HepG2 (cell line): ENCODE data around the gene TTC19. TPM values are rescaled to one million over a fixed set of nuclear protein-coding genes. Genes with fewer than 3 reads are reported as not detected.

Source experiments
- ATAC-seq: fragments of 200-7000 bp; cut with Tn5 transposase; 3 replicates; pipeline ENCODE4 v1.9.1; 2020; ENCODE audit warnings: mild to moderate bottlenecking, moderate library complexity
- BruUV-seq: library from RNA; stranded (reverse); fragments of 400-500 nt; replicated peaks from 2 replicates; lab custom pipeline; 2021; lab: Mats Ljungman, UMichigan
- CTCF ChIA-PET: fragments of 300-600 bp; formaldehyde crosslinking; extraction: SDS; loops from one replicate; lab custom pipeline; 2021; ENCODE audit warnings: low total read pairs, inconsistent platforms, low intra/inter-chr PET ratio; lab: Yijun Ruan, JAX
- POLR2A ChIA-PET: fragments of 350-600 bp; sonication (Branson Sonifier 250); formaldehyde crosslinking; loops from one replicate; lab custom pipeline; 2020; ENCODE audit warnings: antibody characterized with exemption, inconsistent platforms; lab: Yijun Ruan, JAX
- DNase-seq: peaks from one replicate; pipeline ENCODE4 v3.0.0-alpha.2; 2015; ENCODE audit warnings: low spot score
- FAIRE-seq: peaks from 3 replicates; lab custom pipeline; 2011; peaks lifted over from hg19 to GRCh38; lab: Jason Lieb, UNC
- H2AFZ ChIP-seq: one replicate; pipeline ENCODE4 v1.6.1; 2011; ENCODE audit warnings: low read length, inconsistent platforms
- H3K27ac ChIP-seq: fragments of 300-600 bp; 3 replicates; pipeline ENCODE4 v1.8.0; 2011; ENCODE audit warnings: mixed run types, mild to moderate bottlenecking, mixed read lengths, low read length, inconsistent platforms; ENCODE audit not compliant: insufficient read depth; ENCODE audit errors: extremely low read length
- H3K27me3 ChIP-seq, 2 experiments: fragments of 200-600 bp in 1 of 2; 2 replicates in 1 of 2; 3 replicates in 1 of 2; pipeline versions ENCODE4 v1.6.0 to v1.8.0; 2011; ENCODE audit warnings: low read length in 2 of 2, mild to moderate bottlenecking in 2 of 2, moderate library complexity in 2 of 2, inconsistent platforms in 1 of 2; ENCODE audit not compliant: insufficient read depth in 2 of 2, control insufficient read depth in 1 of 2
- H3K36me3 ChIP-seq, 2 experiments: fragments of 200-600 bp in 1 of 2; replicated peaks in 1 of 2; 2 replicates in 1 of 2; 3 replicates in 1 of 2; pipeline versions ENCODE4 v1.5.1 to v1.8.0; 2011; ENCODE audit warnings: low read length in 2 of 2, inconsistent platforms in 1 of 2; ENCODE audit not compliant: insufficient read depth in 2 of 2, control insufficient read depth in 1 of 2
- H3K4me1 ChIP-seq: 2 replicates; pipeline ENCODE4 v1.5.1; 2012; ENCODE audit warnings: low read length, inconsistent platforms; ENCODE audit not compliant: insufficient read depth
- H3K4me2 ChIP-seq: 2 replicates; pipeline ENCODE4 v1.6.0; 2011; ENCODE audit warnings: low read depth, low read length, inconsistent platforms
- H3K4me3 ChIP-seq, 3 experiments: fragments of 200-600 bp in 1 of 3; sonication (generic), shearing (Covaris generic) in 1 of 3; replicated peaks in 1 of 3; 2 replicates each; pipeline ENCODE4 v1.5.1; 2011 to 2016; ENCODE audit warnings: low read length in 3 of 3, inconsistent platforms in 2 of 3, low read depth in 2 of 3, mild to moderate bottlenecking in 2 of 3, control low read depth in 1 of 3, mixed read lengths in 1 of 3; ENCODE audit not compliant: insufficient read depth in 1 of 3
- H3K79me2 ChIP-seq: one replicate; pipeline ENCODE4 v1.6.1; 2011; ENCODE audit warnings: low read length, inconsistent platforms; ENCODE audit not compliant: insufficient read depth
- H3K9ac ChIP-seq: 2 replicates; pipeline ENCODE4 v1.6.0; 2011; ENCODE audit warnings: mild to moderate bottlenecking, low read depth, low read length, inconsistent platforms; ENCODE audit not compliant: insufficient read depth
- H3K9me3 ChIP-seq: 2 replicates; pipeline ENCODE4 v1.5.1; 2012; ENCODE audit warnings: mild to moderate bottlenecking, low read length
- H4K20me1 ChIP-seq: 2 replicates; pipeline ENCODE4 v1.6.0; 2011; ENCODE audit warnings: inconsistent platforms, mild to moderate bottlenecking, low read length, moderate library complexity; ENCODE audit not compliant: insufficient read depth
- FOSL2 ChIP-seq: sonication (generic); formaldehyde crosslinking; IDR thresholded peaks from 2 replicates; pipeline ENCODE4 v1.4.0; 2020; ENCODE audit warnings: missing genetic modification reagents
- POLR2AphosphoS5 ChIP-seq: IDR thresholded peaks from 2 replicates; pipeline ENCODE4 v1.6.1; 2012; ENCODE audit warnings: low read depth, low read length
- PRDM10 ChIP-seq: sonication (generic); formaldehyde crosslinking; IDR thresholded peaks from 2 replicates; pipeline ENCODE4 v1.4.0; 2020; ENCODE audit warnings: low read depth, missing genetic modification reagents
- SNAPC4 ChIP-seq: sonication (generic); formaldehyde crosslinking; IDR thresholded peaks from 2 replicates; pipeline ENCODE4 v1.4.0; 2020; ENCODE audit warnings: mild to moderate bottlenecking, missing genetic modification reagents
- WGBS: methylation state at CpG from one replicate; pipeline ENCODE4 v1.1.6; 2017; ENCODE audit warnings: low lambda C conversion rate; 5-methylcytosine and 5-hydroxymethylcytosine counted together
- in situ Hi-C: cut with HindIII; loops from 2 replicates; pipeline ENCODE4 v1.10.0; 2017; ENCODE audit warnings: low pct_unique_long_range_greater_than_20kb; ENCODE audit not compliant: extremely low pct_ligation_motif_present
- intact Hi-C: fragments of 100-400 bp; cut with micrococcal nuclease; formaldehyde crosslinking; loops from one replicate; pipeline ENCODE4 v1.10.0; 2022; ENCODE audit not compliant: unreplicated experiment
- polyA plus RNA-seq, 8 experiments: library from polyadenylated mRNA; depleted of rRNA in 3 of 8; stranded (reverse) in 7 of 8; unstranded in 1 of 8; fragments of >200 nt; fragmentation: Illumina TruSeq in 4 of 8; extraction: Trizol in 4 of 8; gene quantifications; 2 replicates each; pipeline versions ENCODE4 v1.2.1 to v1.2.3, GENCODE V29; 2011 to 2016; ENCODE audit warnings: low read depth in 4 of 8, missing spikeins in 1 of 8, mixed read lengths in 1 of 8; ENCODE audit not compliant: insufficient read depth in 1 of 8
- total RNA-seq, 5 experiments: library from RNA; depleted of rRNA; stranded (reverse); fragments of >200 nt; fragmentation: Illumina TruSeq; extraction: Trizol; gene quantifications; 2 replicates each; pipeline ENCODE4 v1.2.3, GENCODE V29; 2016; ENCODE audit warnings: low read depth in 1 of 5

The TTC19 gene
- total and polyA plus RNA-seq, 2 of the 13 experiments (the other 11 are each of a cell fraction or from before 2014, with no cell fraction given): 4.4 to 24.3 TPM

DNA sequence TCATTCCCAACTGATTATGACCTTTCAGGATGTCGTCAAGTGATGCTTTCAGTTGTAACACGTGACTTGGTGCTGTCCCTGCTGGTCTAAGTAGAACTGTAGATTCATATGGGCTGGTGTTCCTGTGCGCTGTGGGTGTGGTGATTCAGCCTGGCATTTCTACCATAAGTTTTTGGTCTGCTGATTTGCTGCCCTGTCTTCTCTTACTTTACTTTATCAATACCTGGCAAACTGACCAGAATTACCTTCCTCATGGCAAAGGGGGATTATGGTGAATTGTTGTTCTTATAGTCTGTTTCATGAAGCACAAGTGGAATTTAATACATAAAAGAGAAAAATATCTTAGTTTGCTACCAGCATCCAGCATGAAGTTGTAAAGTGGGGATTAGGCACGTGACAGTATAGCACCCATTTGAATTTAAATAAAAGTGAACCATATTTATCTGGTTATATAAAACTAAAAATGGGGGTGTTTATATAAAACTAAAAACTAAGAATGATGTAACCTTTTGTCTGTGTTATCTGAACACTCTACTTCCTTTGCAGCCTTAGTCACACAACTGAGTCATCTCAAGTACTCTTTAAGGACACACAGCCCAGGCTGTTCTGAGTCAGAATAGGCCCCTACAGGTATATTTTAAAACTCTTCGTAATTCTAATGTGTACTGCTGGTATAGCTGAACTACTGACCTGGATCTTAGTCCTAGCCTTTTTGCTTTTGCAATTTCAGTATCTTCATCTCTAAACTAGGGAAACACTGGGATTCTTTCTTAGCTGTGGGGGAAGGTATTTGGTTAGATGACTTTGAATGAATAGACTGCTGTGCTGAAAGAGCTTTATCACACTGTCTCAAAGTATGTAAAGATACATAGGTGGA lies 28.3 kb downstream of the TTC19 start:
- peak; percentile 55 for TF ChIP-seq FOSL2 (CRISPR knock-in tag)
- no peak for TF ChIP-seq SNAPC4 (CRISPR knock-in tag)
- TF ChIP-seq PRDM10 (CRISPR knock-in tag): no peak
- TF ChIP-seq POLR2AphosphoS5: peak; percentile 29; the same call in 1 of the 2 replicates
- H3K9me3 ChIP-seq: no peaks in the 10 kb centered on the region
- 94% methylated on average over 5 of the region's 5 CpGs for WGBS
- ChIA-PET CTCF (no interaction called here), POLR2A (no interaction called here)
- H3K27ac ChIP-seq: peak overlapping the region; percentile 12
- H3K4me1 ChIP-seq: peaks cover 7% of the 10 kb centered on the region; the same call in 1 of the 2 replicates
- peak; percentile 48 for DNase-seq
- no peak for FAIRE-seq
- in situ Hi-C loops (no loop called here), intact Hi-C loops (no loop called here)
- no peak overlapping the region for H3K4me2 ChIP-seq
- H2AFZ ChIP-seq: no peak overlapping the region
- H4K20me1 ChIP-seq: no peaks in the 10 kb centered on the region
- H3K36me3 ChIP-seq: peaks cover 27 to 79% of the 10 kb centered on the region in 2 experiments
- no peak overlapping the region for H3K4me3 ChIP-seq
- peak; percentile 52 for ATAC-seq
- H3K27me3 ChIP-seq: no peaks in the 10 kb centered on the region
- no peaks in the 10 kb centered on the region for H3K79me2 ChIP-seq
- BruUV-seq: TSS peak; percentile 24
- H3K9ac ChIP-seq: no peak overlapping the region
